ENCODE measurements around the gene GCC2.

The GCC2 gene

DNA sequence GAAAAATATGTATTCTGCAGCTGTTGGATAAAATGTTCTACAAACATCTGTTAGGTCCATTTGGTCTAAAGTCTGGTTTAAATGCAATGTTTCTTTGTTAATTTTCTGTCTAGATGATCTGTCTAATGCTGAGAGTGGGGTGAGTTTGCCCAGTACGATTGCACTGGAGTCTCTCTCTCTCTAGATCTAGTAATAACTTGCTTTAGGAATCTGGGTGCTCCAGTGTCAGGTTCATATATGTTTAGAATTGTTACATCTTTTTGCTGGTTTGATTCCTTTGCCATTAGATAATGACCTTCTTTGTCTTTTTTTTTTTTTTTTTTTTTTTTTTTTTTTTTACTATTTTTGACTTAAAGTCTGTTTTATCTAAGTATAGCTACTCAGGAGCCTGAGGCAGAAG lies 10.4 kb downstream of the GCC2 start:
- no peak for TF ChIP-seq SIN3A (IDR thresholded peaks at IDR 0.05; ENCODE audit: borderline replicate concordance, insufficient read depth, low read length)
- no peak for TF ChIP-seq TAF1 (IDR thresholded peaks at IDR 0.05; ENCODE audit: borderline replicate concordance, insufficient read depth, low read length)
- no peak for TF ChIP-seq POLR2AphosphoS5 (IDR thresholded peaks at IDR 0.05; ENCODE audit: low read depth, low read length)
- TF ChIP-seq FOXP2 (optimal IDR thresholded peaks at IDR 0.05; ENCODE audit: borderline replicate concordance, extremely low read depth, extremely low read length, insufficient read depth), result no peak
- TF ChIP-seq, protein P1, sequence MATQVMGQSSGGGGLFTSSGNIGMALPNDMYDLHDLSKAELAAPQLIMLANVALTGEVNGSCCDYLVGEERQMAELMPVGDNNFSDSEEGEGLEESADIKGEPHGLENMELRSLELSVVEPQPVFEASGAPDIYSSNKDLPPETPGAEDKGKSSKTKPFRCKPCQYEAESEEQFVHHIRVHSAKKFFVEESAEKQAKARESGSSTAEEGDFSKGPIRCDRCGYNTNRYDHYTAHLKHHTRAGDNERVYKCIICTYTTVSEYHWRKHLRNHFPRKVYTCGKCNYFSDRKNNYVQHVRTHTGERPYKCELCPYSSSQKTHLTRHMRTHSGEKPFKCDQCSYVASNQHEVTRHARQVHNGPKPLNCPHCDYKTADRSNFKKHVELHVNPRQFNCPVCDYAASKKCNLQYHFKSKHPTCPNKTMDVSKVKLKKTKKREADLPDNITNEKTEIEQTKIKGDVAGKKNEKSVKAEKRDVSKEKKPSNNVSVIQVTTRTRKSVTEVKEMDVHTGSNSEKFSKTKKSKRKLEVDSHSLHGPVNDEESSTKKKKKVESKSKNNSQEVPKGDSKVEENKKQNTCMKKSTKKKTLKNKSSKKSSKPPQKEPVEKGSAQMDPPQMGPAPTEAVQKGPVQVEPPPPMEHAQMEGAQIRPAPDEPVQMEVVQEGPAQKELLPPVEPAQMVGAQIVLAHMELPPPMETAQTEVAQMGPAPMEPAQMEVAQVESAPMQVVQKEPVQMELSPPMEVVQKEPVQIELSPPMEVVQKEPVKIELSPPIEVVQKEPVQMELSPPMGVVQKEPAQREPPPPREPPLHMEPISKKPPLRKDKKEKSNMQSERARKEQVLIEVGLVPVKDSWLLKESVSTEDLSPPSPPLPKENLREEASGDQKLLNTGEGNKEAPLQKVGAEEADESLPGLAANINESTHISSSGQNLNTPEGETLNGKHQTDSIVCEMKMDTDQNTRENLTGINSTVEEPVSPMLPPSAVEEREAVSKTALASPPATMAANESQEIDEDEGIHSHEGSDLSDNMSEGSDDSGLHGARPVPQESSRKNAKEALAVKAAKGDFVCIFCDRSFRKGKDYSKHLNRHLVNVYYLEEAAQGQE (IDR thresholded peaks at IDR 0.05; ENCODE audit: insufficient read depth in 1 of 2, low read depth in 2 of 2, low read length in 2 of 2), result no peak

DNA sequence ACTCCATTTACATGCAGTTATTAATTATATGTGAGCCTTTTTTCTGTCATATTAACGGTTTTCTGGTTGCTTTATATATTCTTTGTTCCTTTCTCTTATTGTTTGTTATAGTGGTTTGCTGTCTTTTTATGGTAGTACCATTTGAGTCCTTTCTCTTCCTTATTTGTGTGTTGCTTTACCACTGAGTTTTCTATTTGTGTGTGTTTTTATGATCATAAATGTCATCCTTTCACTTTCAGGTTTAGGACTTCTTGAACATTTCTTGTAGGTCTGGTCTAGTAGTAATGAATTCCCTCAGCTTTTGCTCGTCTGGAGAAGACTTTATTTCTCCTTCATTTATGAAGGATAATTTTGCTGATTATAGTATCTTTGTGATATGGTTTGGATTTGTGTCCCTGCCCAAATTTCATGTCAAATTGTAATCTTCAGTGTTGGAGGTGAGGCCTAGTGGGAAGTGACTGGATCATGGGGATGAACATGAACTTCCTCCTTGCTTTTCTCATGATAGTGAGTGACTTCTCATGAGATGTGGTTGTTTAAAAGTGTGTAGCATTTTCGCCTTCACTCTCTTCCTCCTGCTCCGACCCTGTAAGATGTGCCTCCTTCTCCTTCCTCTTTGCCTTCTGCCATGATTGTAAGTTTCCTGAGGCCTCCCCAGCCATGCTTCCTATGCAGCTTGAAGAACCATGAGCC lies 11.5 kb downstream of the GCC2 start:
- TF ChIP-seq, protein P1 (IDR thresholded peaks at IDR 0.05; ENCODE audit: insufficient read depth in 1 of 2, low read depth in 2 of 2, low read length in 2 of 2), result no peak
- TF ChIP-seq POLR2AphosphoS5 (IDR thresholded peaks at IDR 0.05; ENCODE audit: low read depth, low read length) (no peak), TAF1 (IDR thresholded peaks at IDR 0.05; ENCODE audit: borderline replicate concordance, insufficient read depth, low read length) (no peak), FOXP2 (optimal IDR thresholded peaks at IDR 0.05; ENCODE audit: borderline replicate concordance, extremely low read depth, extremely low read length, insufficient read depth) (no peak), SIN3A (IDR thresholded peaks at IDR 0.05; ENCODE audit: borderline replicate concordance, insufficient read depth, low read length) (no peak)

DNA sequence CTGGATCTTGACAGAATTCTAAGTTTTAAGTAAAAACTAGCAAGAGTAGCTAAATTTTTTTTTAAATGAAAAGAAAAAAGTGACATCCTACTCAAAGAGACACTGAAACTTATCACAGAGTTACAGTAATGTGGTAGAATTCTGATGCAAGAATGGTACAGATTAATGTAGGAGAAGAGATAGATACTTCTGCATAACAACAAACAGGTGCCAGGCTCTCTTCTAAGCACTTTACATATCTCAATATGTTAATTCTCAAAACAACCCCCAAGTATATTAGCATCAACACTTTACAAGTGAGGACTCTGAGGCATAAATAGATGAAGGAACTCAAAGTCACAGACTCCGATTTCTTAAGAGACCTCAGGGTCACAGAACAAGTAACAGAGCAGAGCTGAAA lies 28.1 kb downstream of the GCC2 start:
- no peak for TF ChIP-seq SIN3A (IDR thresholded peaks at IDR 0.05; ENCODE audit: borderline replicate concordance, insufficient read depth, low read length)
- no peak for TF ChIP-seq FOXP2 (optimal IDR thresholded peaks at IDR 0.05; ENCODE audit: borderline replicate concordance, extremely low read depth, extremely low read length, insufficient read depth)
- TF ChIP-seq, protein P1 (IDR thresholded peaks at IDR 0.05; ENCODE audit: insufficient read depth in 1 of 2, low read depth in 2 of 2, low read length in 2 of 2), result no peak
- TF ChIP-seq TAF1 (IDR thresholded peaks at IDR 0.05; ENCODE audit: borderline replicate concordance, insufficient read depth, low read length), result no peak
- TF ChIP-seq POLR2AphosphoS5 (IDR thresholded peaks at IDR 0.05; ENCODE audit: low read depth, low read length), result no peak

DNA sequence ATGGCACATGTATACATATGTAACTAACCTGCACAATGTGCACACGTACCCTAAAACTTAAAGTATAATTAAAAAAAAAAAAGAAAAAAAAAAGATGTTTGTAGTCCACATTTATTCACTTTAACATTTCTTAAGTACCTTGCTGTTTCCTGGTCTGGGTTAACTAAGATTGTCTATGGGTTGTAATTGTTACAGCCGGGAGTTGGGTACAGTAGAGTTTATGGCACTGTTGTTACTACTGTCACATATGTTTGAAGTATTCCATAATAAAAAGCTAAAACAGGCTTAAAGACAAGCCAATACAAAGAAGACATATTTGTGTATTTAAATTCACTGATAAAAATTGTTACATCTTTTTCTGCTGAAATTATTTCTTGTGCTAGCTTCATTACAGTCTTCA lies 36.2 kb downstream of the GCC2 start:
- TF ChIP-seq, protein P1 (IDR thresholded peaks at IDR 0.05; ENCODE audit: insufficient read depth in 1 of 2, low read depth in 2 of 2, low read length in 2 of 2), result no peak
- TF ChIP-seq POLR2AphosphoS5 (IDR thresholded peaks at IDR 0.05; ENCODE audit: low read depth, low read length), result no peak
- TF ChIP-seq FOXP2 (optimal IDR thresholded peaks at IDR 0.05; ENCODE audit: borderline replicate concordance, extremely low read depth, extremely low read length, insufficient read depth), result no peak
- TF ChIP-seq TAF1 (IDR thresholded peaks at IDR 0.05; ENCODE audit: borderline replicate concordance, insufficient read depth, low read length), result no peak
- TF ChIP-seq SIN3A (IDR thresholded peaks at IDR 0.05; ENCODE audit: borderline replicate concordance, insufficient read depth, low read length), result no peak
